ENCODE results near the gene PACS2. TPM values are rescaled to one million over a fixed set of nuclear protein-coding genes. Genes with fewer than 3 reads are reported as not detected.

The PACS2 gene
- polyA plus RNA-seq, 4 donors, result 46.8 to 102 (median 80.9) TPM

DNA sequence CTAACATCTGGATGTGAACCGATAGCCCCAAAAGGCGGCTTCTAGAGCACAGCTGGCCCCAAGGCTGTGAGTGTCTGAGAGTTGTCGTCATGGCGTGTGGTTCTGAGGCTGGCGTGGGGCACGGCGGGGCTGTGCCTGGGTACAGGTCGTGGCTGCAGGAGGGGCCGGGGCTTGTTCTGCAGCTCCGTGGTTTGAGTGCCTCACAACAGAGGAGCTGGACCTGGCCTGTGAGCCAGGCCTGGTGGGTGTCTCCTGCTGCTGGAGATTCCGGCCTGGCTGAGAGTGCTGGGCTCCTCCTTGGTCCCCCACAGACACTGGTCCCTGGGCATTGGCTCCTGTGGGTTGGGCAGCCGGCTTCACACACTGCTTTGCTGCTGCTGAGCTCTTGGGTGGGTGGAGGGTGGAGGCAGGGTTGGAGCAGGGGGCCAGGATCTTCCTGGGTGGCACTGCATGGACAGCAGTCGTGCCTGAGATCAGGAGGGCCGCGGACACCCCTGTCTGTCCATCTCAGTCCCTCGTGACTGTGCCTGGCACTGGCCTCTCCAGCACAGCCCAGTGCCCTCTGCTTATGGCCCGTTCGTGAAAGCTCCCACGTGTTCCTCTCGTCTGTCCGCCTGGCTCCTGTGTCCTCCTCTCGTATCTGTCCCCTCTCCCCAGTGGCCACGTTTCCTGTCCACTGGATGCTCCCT lies 52.0 kb downstream of the PACS2 start:
- DNase-seq (ENCODE audit: low read depth in 4 of 4, low spot score in 2 of 4), result no peak

DNA sequence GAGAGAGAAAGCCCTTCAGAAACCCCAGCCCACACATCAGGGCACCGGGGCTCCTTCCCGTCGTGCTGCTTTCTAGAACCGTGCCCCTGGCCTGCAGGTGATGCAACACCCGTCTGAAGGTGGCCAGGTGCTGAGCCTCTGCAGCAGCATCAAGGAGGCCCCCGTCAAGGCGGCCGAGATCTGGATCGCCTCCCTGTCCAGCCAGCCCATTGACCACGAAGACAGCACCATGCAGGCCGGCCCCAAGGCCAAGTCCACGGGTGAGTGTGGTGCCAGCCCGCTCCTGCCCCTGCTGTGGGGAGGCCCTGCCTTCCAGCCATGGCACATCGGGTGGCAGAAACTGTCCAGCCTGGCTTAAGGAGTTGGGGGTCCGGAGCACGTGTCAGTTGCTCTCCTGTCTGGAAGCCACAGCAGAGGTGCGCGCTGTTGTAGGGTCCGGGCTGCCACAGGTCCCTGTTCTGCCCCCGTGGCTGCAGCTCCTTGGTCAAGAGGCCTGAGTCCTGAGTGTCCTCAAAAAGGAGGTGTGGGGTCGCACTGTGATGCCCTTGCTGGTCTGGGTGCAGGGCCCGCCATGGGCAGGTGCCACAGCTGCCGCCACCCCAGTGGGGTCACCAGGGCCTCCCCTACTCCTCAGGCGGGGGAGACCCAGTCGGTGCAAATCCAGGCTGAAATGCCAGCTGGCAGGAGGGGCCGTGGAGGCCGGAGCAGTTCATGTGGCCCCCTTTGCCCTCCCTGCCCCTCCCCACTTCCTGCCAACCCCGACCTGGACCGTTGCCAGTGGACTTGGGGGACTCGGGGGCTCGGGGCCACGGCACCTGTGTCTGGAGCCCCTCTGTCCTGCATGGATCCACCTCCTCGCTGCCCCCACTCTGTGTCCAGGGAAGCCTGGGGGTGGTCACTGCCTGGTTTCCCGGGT lies 52.8 kb downstream of the PACS2 start:
- DNase-seq (ENCODE audit: low read depth in 4 of 4, low spot score in 2 of 4), result no peak

DNA sequence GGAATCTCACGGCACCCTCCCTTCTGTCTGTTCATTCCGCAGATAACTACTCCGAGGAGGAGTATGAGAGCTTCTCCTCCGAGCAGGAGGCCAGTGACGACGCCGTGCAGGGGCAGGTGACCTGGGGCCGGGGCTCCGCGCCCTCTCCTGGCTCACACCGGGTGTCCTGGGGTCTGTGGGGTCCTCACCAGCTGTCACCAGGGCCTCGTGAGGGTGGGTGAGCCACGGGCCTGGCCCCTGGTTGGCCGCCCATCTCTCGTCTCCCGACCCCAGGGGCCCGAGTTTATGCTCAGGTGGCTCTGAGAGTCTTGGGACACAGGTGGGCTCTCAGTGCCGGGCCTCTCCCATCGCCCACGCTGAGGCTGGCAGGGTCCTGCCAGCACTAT lies 53.5 kb downstream of the PACS2 start:
- DNase-seq (ENCODE audit: low read depth in 4 of 4, low spot score in 2 of 4), result no peak

DNA sequence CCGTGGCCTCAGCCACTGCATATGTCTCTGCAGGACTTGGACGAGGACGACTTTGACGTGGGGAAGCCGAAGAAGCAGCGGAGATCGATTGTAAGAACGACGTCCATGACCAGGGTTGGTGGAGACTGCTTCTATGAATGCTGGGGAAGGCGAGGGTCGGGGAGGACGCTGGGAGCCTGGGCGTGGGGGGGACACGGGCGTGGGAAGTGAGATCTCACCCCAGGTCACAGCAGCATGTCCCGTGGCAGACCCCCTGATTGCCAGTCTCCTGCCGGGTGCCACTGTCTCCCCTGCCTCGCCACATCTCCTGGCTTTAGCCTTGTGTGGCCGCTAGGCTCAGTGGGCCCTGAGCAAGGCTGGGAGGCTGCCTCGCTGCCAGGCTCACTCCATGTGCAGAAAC lies 53.9 kb downstream of the PACS2 start:
- no peak for DNase-seq (ENCODE audit: low read depth in 4 of 4, low spot score in 2 of 4)

- no peak for DNase-seq (ENCODE audit: low read depth in 4 of 4, low spot score in 2 of 4)
Measured at GRCh38 chr14:105368910-105369652, 54.5 kb downstream of the PACS2 start.

DNA sequence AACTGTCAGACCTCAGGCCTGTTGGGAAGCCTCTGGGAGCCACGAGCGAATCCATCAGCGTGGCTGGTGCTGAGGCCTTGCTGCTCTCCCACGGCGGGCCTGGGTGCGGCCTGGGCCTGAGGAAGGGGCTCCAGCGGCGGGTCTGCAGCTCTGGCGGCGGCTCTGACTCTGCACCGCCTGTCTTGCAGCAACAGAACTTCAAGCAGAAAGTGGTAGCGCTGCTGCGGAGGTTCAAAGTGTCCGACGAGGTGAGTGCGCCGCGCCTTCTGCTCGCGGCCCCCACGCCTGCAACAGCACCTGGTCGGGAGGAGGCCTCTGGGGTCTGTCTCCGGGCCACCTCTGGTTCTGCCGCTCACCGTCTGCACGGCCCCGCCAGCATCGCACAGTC lies 55.1 kb downstream of the PACS2 start:
- no peak for DNase-seq (ENCODE audit: low read depth in 4 of 4, low spot score in 2 of 4)

- DNase-seq (ENCODE audit: low read depth in 4 of 4, low spot score in 2 of 4), result no peak
Measured at GRCh38 chr14:105374389-105374788, 59.8 kb downstream of the PACS2 start.

DNA sequence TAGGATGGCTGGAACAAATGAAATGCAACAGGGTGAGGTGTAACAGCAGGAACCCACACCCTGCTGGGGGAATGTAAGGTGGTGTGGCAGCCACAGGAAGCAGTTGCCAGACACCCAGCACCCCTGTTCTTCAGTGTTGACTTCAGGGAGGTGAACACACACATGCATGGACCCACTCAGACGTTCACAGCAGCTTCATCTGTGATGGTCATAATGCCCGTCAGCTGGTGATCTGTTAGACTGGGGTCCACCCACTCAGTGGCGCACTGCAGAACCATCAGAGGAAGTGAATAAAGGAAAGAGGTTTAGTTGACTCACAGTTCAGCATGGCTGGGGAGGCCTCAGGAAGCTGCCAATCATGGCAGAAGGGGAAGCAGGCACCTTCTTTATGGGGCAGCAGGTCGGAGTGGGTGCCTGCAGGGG lies 61.1 kb downstream of the PACS2 start:
- no peak for DNase-seq (ENCODE audit: low read depth in 4 of 4, low spot score in 2 of 4)

DNA sequence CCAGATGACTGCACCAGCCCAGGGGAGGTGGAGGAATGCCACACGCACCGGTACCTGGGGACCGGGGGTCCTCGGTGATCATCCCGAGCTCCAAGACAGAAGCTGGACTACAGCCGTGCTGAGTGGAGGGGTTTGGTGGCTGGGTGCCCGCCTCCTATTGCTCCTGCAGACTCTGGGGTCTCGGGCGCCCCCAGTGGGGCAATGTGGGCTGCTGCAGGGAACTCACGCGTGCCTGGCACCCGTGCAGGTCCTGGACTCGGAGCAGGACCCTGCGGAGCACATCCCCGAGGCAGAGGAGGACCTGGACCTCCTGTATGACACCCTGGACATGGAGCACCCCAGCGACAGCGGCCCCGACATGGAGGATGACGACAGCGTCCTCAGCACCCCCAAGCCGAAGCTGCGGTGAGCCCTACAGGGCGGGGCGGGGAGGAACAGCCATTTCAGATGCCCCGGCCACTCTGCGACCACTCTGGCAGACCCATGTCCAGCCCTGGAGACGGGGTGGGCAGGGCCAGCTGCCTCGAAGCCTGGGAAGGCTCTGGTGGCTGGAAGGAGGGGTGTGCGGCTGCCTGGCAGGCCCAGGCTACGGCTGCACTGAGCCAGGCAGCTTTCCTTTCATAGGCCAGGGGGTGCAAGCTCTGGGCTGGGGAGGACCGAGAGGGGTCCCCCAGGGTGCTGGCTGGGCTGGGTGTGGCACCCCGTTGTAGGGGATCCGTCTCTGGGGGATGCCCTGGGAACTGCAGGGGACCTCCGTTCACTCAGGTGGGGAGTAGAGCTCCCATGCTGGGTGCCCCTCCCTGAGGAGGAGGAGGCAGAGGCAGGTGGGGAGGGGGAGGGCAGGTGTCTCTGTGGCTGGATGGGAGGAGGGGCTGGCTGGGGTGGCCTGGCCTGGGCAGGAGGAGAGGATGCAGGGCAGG lies 62.2 kb downstream of the PACS2 start:
- no peak for DNase-seq (ENCODE audit: low read depth in 4 of 4, low spot score in 2 of 4)

GRCh38 chr14:105377555-105378182 lies 63.1 kb downstream of the PACS2 start:
- DNase-seq (ENCODE audit: low read depth in 4 of 4, low spot score in 2 of 4), result no peak

GRCh38 chr14:105378199-105378598 lies 63.7 kb downstream of the PACS2 start:
- DNase-seq (ENCODE audit: low read depth in 4 of 4, low spot score in 2 of 4), result no peak

DNA sequence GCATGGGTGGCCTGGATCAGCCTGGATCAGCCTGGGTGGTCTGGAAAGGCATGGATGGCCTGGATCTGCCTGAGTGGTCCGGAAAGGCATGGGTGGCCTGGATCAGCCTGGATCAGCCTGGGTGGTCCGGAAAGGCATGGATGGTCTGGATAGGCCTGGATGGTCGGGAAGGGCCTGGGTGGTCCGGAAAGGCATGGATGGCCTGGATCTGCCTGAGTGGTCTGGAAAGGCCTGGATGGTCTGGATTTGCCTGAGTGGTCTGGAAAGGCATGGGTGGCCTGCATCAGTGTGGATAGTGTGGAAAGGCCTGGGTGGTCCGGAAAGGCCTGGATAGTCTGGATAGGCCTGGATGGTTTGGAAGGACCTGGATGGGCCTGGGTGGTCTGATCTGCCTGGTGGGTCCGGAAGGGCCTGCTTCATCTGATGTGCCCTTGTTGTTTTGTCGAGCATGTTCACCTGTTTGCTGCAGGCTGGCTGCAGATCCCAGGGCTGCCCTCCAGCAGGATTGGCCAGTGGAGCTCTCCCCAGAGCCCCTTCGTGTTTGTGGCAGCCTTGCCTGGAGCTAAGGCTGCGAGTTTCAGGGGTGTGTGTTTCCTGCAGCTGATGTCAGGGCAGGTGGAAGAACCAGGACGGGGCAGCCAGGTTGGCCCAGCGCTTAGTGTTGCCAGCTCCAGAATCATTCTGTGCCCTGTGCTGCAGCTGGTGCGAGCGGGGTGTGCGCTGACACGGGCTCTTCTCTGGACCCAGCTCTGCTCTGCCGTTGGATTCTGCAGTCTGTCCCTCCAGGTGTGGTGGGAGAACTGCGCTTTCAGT lies 64.5 kb downstream of the PACS2 start:
- no peak for DNase-seq (ENCODE audit: low read depth in 4 of 4, low spot score in 2 of 4)

DNA sequence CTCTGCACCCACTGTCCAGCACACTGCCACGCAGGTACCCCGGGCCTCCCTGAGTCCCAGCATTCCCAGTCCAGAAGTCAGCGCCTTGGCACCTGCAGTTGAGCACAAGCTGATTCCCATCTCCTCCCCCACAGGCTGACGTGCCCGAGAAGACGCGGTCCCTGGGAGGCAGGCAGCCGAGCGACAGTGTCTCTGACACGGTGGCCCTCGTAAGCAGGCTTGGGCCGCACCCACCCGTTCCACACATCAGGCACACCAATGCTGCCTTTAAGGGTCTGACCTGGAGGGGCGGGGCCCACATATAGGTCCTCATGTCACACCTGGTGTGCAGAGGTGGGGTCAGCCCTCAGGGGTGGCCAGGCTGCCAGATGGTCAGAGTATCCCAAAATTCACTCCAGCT lies 65.4 kb downstream of the PACS2 start:
- no peak for DNase-seq (ENCODE audit: low read depth in 4 of 4, low spot score in 2 of 4)

- no peak for DNase-seq (ENCODE audit: low read depth in 4 of 4, low spot score in 2 of 4)
Measured at GRCh38 chr14:105380756-105381155, 66.2 kb downstream of the PACS2 start.

DNA sequence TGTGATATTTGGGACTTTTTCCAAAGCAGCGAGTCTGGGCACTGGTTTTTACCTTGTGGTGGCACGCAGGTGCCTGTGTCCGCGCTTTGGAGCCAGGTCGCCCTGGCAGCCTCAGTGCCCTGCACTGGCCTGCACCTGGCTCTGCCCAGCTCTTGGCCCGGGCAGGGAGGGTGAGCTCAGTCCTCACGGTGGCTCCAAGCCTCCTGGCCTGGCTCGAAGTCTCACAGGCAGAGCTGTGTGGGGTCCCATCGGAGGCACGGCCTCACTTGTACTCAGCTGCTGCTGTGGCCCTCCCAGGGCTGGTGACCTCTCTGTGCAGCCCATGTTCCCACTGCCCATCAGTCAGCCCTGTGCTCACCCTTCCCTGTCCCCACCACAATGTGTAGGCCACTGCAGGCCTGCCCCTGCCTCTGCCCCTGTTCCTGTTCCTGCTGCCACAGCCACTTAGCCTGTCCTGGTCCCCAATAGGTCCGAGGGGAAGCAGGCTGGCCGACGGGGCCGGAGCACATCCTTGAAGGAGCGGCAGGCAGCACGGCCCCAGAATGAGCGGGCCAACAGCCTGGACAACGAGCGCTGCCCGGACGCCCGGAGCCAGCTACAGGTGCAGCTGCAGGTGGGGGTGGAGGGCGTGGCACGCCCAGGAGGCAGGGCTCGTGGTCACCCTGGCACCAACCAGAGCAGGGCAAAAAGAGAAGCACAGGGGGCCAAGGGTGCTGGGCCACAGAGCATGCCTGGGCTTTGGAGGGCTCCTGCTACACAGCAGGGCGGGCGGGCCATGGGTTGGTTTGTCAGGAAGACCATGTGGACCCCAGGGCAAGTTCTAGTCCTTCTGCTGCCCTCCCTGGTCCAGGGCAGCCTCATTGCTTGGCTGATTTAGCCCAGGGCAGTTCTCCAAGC lies 67.1 kb downstream of the PACS2 start:
- DNase-seq (ENCODE audit: low read depth in 4 of 4, low spot score in 2 of 4), result no peak

DNA sequence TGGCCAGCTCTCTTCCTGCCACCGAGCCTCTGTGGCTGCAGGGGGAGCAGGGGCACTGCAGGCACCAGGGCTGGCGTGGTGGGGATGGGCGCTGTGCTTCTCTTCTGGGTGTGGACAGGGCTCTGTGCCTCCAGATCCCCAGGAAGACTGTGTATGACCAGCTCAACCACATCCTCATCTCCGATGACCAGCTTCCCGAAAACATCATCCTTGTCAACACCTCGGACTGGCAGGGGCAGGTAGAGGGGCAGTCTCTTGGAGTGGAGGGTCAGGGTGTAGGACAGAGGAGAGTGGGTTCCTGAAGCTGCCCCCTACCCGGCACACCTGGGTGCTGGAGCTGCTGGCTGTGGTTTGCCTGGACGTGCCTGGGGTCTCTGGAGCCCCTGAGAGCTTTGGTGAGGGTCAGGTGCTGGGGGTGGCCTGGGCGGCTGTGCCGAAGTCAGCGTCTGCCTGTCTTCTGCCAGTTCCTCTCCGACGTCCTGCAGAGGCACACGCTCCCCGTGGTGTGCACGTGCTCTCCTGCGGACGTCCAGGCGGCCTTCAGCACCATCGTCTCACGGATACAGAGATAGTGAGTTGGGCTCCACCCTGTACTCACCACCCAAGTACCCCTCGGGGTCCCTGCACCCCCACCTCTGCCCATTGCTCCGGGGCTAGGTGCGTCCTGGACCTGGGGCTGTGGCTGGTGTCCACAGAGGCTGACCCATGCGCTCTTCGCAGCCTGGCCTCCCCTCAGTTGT lies 68.0 kb downstream of the PACS2 start:
- no peak for DNase-seq (ENCODE audit: low read depth in 4 of 4, low spot score in 2 of 4)

- DNase-seq (ENCODE audit: low read depth in 4 of 4, low spot score in 2 of 4), result no peak
Measured at GRCh38 chr14:105383083-105383730, 68.7 kb downstream of the PACS2 start.

All from left renal cortex interstitium (tissue), 4 donors.